Activated CD8-positive, alpha-beta memory T cell treated with anti-CD3 and anti-CD28 coated beads, Interleukin-2, amount 10 ng/mL, durations not matched to agents 7 days and 5 days (primary cell): ENCODE results near the gene TRIM65. TPM values are rescaled to one million over a fixed set of nuclear protein-coding genes. Genes with fewer than 3 reads are reported as not detected.

Experiments
- ATAC-seq: fragments of 150-1000 bp; cut with Tn5 transposase; one replicate; pipeline ENCODE4 v1.10.0; 2021; ENCODE audit warnings: moderate library complexity
- CTCF ChIA-PET: fragments of 350-600 bp; sonication (Branson Sonifier 250); formaldehyde crosslinking; loops from one replicate; lab custom pipeline; 2021; ENCODE audit warnings: antibody characterized with exemption; lab: Charles Lee
- DNase-seq: peaks from one replicate; pipeline ENCODE4 v3.0.0-alpha.2; 2020
- H3K27ac Mint-ChIP-seq: one replicate; pipeline ENCODE4 v1.8.0; 2021; ENCODE audit warnings: mild to moderate bottlenecking, mixed read lengths
- H3K27me3 Mint-ChIP-seq: one replicate; pipeline ENCODE4 v1.8.0; 2021; ENCODE audit warnings: mixed read lengths
- H3K36me3 Mint-ChIP-seq: one replicate; pipeline ENCODE4 v1.8.0; 2021; ENCODE audit warnings: mild to moderate bottlenecking, mixed read lengths
- H3K4me1 Mint-ChIP-seq: one replicate; pipeline ENCODE4 v1.8.0; 2021; ENCODE audit warnings: mixed read lengths
- H3K4me3 Mint-ChIP-seq: one replicate; pipeline ENCODE4 v1.8.0; 2021; ENCODE audit warnings: mild to moderate bottlenecking, moderate library complexity, mixed read lengths
- H3K9me3 Mint-ChIP-seq: one replicate; pipeline ENCODE4 v1.8.0; 2022; ENCODE audit warnings: low read depth, mixed read lengths
- total RNA-seq, 2 experiments: library from RNA; stranded (reverse); gene quantifications; one replicate each; pipeline ENCODE4 v1.2.3, GENCODE V29; 2021

TRIM65 gene
- total RNA-seq, 2 experiments from 2014 or later = 33.3 to 33.6 TPM

GRCh38 chr17:75840799-75841164 lies 56.0 kb downstream of the TRIM65 start:
- Mint-ChIP-seq H3K27ac (peak overlapping the region; percentile 49), H3K36me3 (peaks cover 22% of the 10 kb centered on the region), H3K4me3 (no peak overlapping the region), H3K27me3 (no peaks in the 10 kb centered on the region), H3K9me3 (no peaks in the 10 kb centered on the region), H3K4me1 (peaks cover 23% of the 10 kb centered on the region)
- no peak for ATAC-seq
- CTCF ChIA-PET = interaction anchor here (0.8 to 2.9 kb wide), 3 partner anchors 10 to 87 kb away, joined by 3 to 7 read pairs (median 4); partner anchors contain the start of gene TRIM65
- DNase-seq = no peak

- peaks cover 23% of the 10 kb centered on the region for H3K4me1 Mint-ChIP-seq
- peaks cover 24% of the 10 kb centered on the region for H3K36me3 Mint-ChIP-seq
- H3K9me3 Mint-ChIP-seq = no peaks in the 10 kb centered on the region
- H3K27ac Mint-ChIP-seq = no peak overlapping the region
- no peak overlapping the region for H3K4me3 Mint-ChIP-seq
- ATAC-seq (no peak), DNase-seq (no peak)
- no peaks in the 10 kb centered on the region for H3K27me3 Mint-ChIP-seq
- CTCF ChIA-PET = interaction anchor here (0.8 to 2.9 kb wide), 6 partner anchors 9 to 87 kb away, joined by 3 to 7 read pairs (median 4); partner anchors contain the start of gene TRIM65
Observed at GRCh38 chr17:75839942-75840798, 56.6 kb downstream of the TRIM65 start.

Other genes starting within 250 kb of the TRIM65 start
- gene RECQL5, start 229.8 kb downstream of the TRIM65 start, total RNA-seq = 10 to 100 TPM; 35.5 to 46.2 TPM
- 100 to 1,000 TPM in 1 of 2 experiments, 10 to 100 TPM in 1; 100.0 to 106 TPM for gene SAP30BP, start 229.6 kb downstream of the TRIM65 start, total RNA-seq
- 1 to 10 TPM; 1.0 to 1.1 TPM for gene ITGB4, start 175.5 kb downstream of the TRIM65 start, total RNA-seq
- 10 to 100 TPM; 46.1 to 53.7 TPM for gene GALK1, start 131.8 kb downstream of the TRIM65 start, total RNA-seq
- gene UNK, start 112.1 kb downstream of the TRIM65 start, total RNA-seq = 10 to 100 TPM; 32.8 to 33.1 TPM
- gene UNC13D, start 52.5 kb downstream of the TRIM65 start, total RNA-seq = 100 to 1,000 TPM; 212 to 218 TPM
- gene WBP2, start 41.6 kb downstream of the TRIM65 start, total RNA-seq = 10 to 100 TPM; 71.3 to 79.1 TPM
- 10 to 100 TPM; 13.4 to 24.3 TPM for gene TRIM47, start 18.4 kb downstream of the TRIM65 start, total RNA-seq
- gene MRPL38, start 7.9 kb upstream of the TRIM65 start, total RNA-seq = 100 to 1,000 TPM; 115 to 139 TPM
- 10 to 100 TPM; 26.6 to 36.7 TPM for gene FBF1, start 44.1 kb upstream of the TRIM65 start, total RNA-seq
- gene ACOX1, start 82.2 kb upstream of the TRIM65 start, total RNA-seq = 10 to 100 TPM; 28.8 to 33.8 TPM
- 10 to 100 TPM; 13.3 to 15.1 TPM for gene TEN1, start 82.3 kb upstream of the TRIM65 start, total RNA-seq
- gene CDK3, start 103.9 kb upstream of the TRIM65 start, total RNA-seq = 1 to 10 TPM; 6.3 to 7.0 TPM
- under 1 TPM in 1 of 2 experiments, not detected in 1; 0.03 TPM for gene EVPL, start 130.4 kb upstream of the TRIM65 start, total RNA-seq
- 100 to 1,000 TPM in 1 of 2 experiments, 10 to 100 TPM in 1; 92.0 to 116 TPM for gene SRP68, start 175.6 kb upstream of the TRIM65 start, total RNA-seq
- gene GALR2, start 177.8 kb upstream of the TRIM65 start, total RNA-seq = under 1 TPM; 0.29 to 0.47 TPM
- gene ZACN, start 182.2 kb upstream of the TRIM65 start, total RNA-seq = under 1 TPM; 0.26 to 0.87 TPM
- 100 to 1,000 TPM; 132 to 137 TPM for gene EXOC7, start 206.8 kb upstream of the TRIM65 start, total RNA-seq
- gene FOXJ1, start 244.3 kb upstream of the TRIM65 start, total RNA-seq = under 1 TPM in 1 of 2 experiments, not detected in 1; 0.55 TPM